Activated naive CD4-positive, alpha-beta T cell treated with anti-CD3 and anti-CD28 coated beads, Interleukin-2, amount 50 U/mL, for 24 hours (primary cell): ENCODE measurements around the gene ROPN1B.

Source experiments
- H3K27ac Mint-ChIP-seq: one replicate; pipeline ENCODE4 v1.8.0; 2021; ENCODE audit warnings: mild to moderate bottlenecking, mixed read lengths
- H3K27me3 Mint-ChIP-seq: one replicate; pipeline ENCODE4 v1.8.0; 2021; ENCODE audit warnings: mixed read lengths
- H3K36me3 Mint-ChIP-seq: one replicate; pipeline ENCODE4 v1.8.0; 2021; ENCODE audit warnings: mixed read lengths
- H3K4me1 Mint-ChIP-seq: one replicate; pipeline ENCODE4 v1.8.0; 2021; ENCODE audit warnings: mixed read lengths
- H3K4me3 Mint-ChIP-seq: one replicate; pipeline ENCODE4 v1.8.0; 2021; ENCODE audit warnings: mild to moderate bottlenecking, mixed read lengths
- H3K9me3 Mint-ChIP-seq: one replicate; pipeline ENCODE4 v1.8.0; 2021; ENCODE audit warnings: mixed read lengths

Gene ROPN1B

GRCh38 chr3:126014252-126014651, 45.3 kb downstream of the ROPN1B start:
- Mint-ChIP-seq H3K36me3 (peaks cover 40% of the 10 kb centered on the region), H3K27me3 (no peaks in the 10 kb centered on the region), H3K9me3 (no peaks in the 10 kb centered on the region), H3K4me1 (no peaks in the 10 kb centered on the region), H3K4me3 (no peak overlapping the region), H3K27ac (no peak overlapping the region)

- Mint-ChIP-seq H3K4me1 (no peaks in the 10 kb centered on the region), H3K27ac (no peak overlapping the region), H3K9me3 (no peaks in the 10 kb centered on the region), H3K36me3 (peaks cover 37% of the 10 kb centered on the region), H3K4me3 (no peak overlapping the region), H3K27me3 (no peaks in the 10 kb centered on the region)
Observed at GRCh38 chr3:126015075-126015474, 46.1 kb downstream of the ROPN1B start.

- H3K36me3 Mint-ChIP-seq: peaks cover 33% of the 10 kb centered on the region
- H3K27me3 Mint-ChIP-seq: no peaks in the 10 kb centered on the region
Observed at GRCh38 chr3:126016616-126017015, 47.6 kb downstream of the ROPN1B start.

GRCh38 chr3:126017362-126017761, 48.4 kb downstream of the ROPN1B start:
- no peaks in the 10 kb centered on the region for H3K27me3 Mint-ChIP-seq

More at GRCh38 chr3:126016616-126017015, 47.6 kb downstream of the ROPN1B start:
- no peaks in the 10 kb centered on the region for H3K4me1 Mint-ChIP-seq
- no peaks in the 10 kb centered on the region for H3K9me3 Mint-ChIP-seq
- no peak overlapping the region for H3K27ac Mint-ChIP-seq
- H3K4me3 Mint-ChIP-seq: no peak overlapping the region

GRCh38 chr3:126018545-126018944, 49.6 kb downstream of the ROPN1B start:
- Mint-ChIP-seq H3K36me3 (peaks cover 23% of the 10 kb centered on the region), H3K4me3 (no peak overlapping the region), H3K27ac (no peak overlapping the region), H3K4me1 (no peaks in the 10 kb centered on the region), H3K9me3 (no peaks in the 10 kb centered on the region), H3K27me3 (no peaks in the 10 kb centered on the region)

More at GRCh38 chr3:126017362-126017761, 48.4 kb downstream of the ROPN1B start:
- H3K4me3 Mint-ChIP-seq: no peak overlapping the region
- H3K4me1 Mint-ChIP-seq: no peaks in the 10 kb centered on the region
- H3K9me3 Mint-ChIP-seq: no peaks in the 10 kb centered on the region
- H3K27ac Mint-ChIP-seq: no peak overlapping the region
- peaks cover 26% of the 10 kb centered on the region for H3K36me3 Mint-ChIP-seq

- Mint-ChIP-seq H3K27ac (no peak overlapping the region), H3K4me1 (no peaks in the 10 kb centered on the region), H3K9me3 (no peaks in the 10 kb centered on the region), H3K4me3 (no peak overlapping the region), H3K27me3 (no peaks in the 10 kb centered on the region), H3K36me3 (peaks cover 20% of the 10 kb centered on the region)
Observed at GRCh38 chr3:126018995-126019394, 50.0 kb downstream of the ROPN1B start.

- Mint-ChIP-seq H3K4me1 (no peaks in the 10 kb centered on the region), H3K27ac (no peak overlapping the region), H3K36me3 (peaks cover 19% of the 10 kb centered on the region), H3K27me3 (no peaks in the 10 kb centered on the region), H3K9me3 (no peaks in the 10 kb centered on the region), H3K4me3 (no peak overlapping the region)
Observed at GRCh38 chr3:126019683-126020082, 50.7 kb downstream of the ROPN1B start.

GRCh38 chr3:126021224-126021623, 52.2 kb downstream of the ROPN1B start:
- H3K9me3 Mint-ChIP-seq: no peaks in the 10 kb centered on the region
- no peak overlapping the region for H3K4me3 Mint-ChIP-seq
- no peaks in the 10 kb centered on the region for H3K27me3 Mint-ChIP-seq
- no peak overlapping the region for H3K27ac Mint-ChIP-seq
- peaks cover 14% of the 10 kb centered on the region for H3K36me3 Mint-ChIP-seq
- no peaks in the 10 kb centered on the region for H3K4me1 Mint-ChIP-seq

- H3K36me3 Mint-ChIP-seq: peaks cover 17% of the 10 kb centered on the region
- H3K4me3 Mint-ChIP-seq: no peak overlapping the region
- H3K9me3 Mint-ChIP-seq: no peaks in the 10 kb centered on the region
- H3K27me3 Mint-ChIP-seq: no peaks in the 10 kb centered on the region
- H3K27ac Mint-ChIP-seq: no peak overlapping the region
- H3K4me1 Mint-ChIP-seq: peaks cover 4% of the 10 kb centered on the region
Observed at GRCh38 chr3:126021702-126022101, 52.7 kb downstream of the ROPN1B start.

- H3K9me3 Mint-ChIP-seq: peaks cover 7% of the 10 kb centered on the region
- H3K4me1 Mint-ChIP-seq: peaks cover 6% of the 10 kb centered on the region
- no peak overlapping the region for H3K27ac Mint-ChIP-seq
- peaks cover 25% of the 10 kb centered on the region for H3K36me3 Mint-ChIP-seq
- no peaks in the 10 kb centered on the region for H3K27me3 Mint-ChIP-seq
- H3K4me3 Mint-ChIP-seq: no peak overlapping the region
Observed at GRCh38 chr3:126022741-126023359, 53.9 kb downstream of the ROPN1B start.

- Mint-ChIP-seq H3K27ac (no peak overlapping the region), H3K27me3 (no peaks in the 10 kb centered on the region), H3K4me3 (no peak overlapping the region), H3K4me1 (peaks cover 6% of the 10 kb centered on the region), H3K9me3 (peaks cover 8% of the 10 kb centered on the region), H3K36me3 (peaks cover 23% of the 10 kb centered on the region)
Observed at GRCh38 chr3:126023390-126023789, 54.4 kb downstream of the ROPN1B start.

- H3K36me3 Mint-ChIP-seq: peaks cover 31% of the 10 kb centered on the region
- H3K4me3 Mint-ChIP-seq: no peak overlapping the region
- peaks cover 6% of the 10 kb centered on the region for H3K4me1 Mint-ChIP-seq
- H3K27me3 Mint-ChIP-seq: no peaks in the 10 kb centered on the region
- H3K27ac Mint-ChIP-seq: peak overlapping the region; percentile 41
- H3K9me3 Mint-ChIP-seq: peaks cover 8% of the 10 kb centered on the region
Observed at GRCh38 chr3:126024049-126024854, 55.3 kb downstream of the ROPN1B start.

GRCh38 chr3:126025116-126025729, 56.2 kb downstream of the ROPN1B start:
- no peak overlapping the region for H3K27ac Mint-ChIP-seq
- peaks cover 36% of the 10 kb centered on the region for H3K36me3 Mint-ChIP-seq
- H3K27me3 Mint-ChIP-seq: no peaks in the 10 kb centered on the region
- H3K9me3 Mint-ChIP-seq: peaks cover 8% of the 10 kb centered on the region
- H3K4me1 Mint-ChIP-seq: peaks cover 6% of the 10 kb centered on the region
- no peak overlapping the region for H3K4me3 Mint-ChIP-seq

- Mint-ChIP-seq H3K36me3 (peaks cover 35% of the 10 kb centered on the region), H3K4me3 (no peak overlapping the region), H3K9me3 (peaks cover 8% of the 10 kb centered on the region), H3K4me1 (peaks cover 6% of the 10 kb centered on the region), H3K27me3 (no peaks in the 10 kb centered on the region), H3K27ac (peak overlapping the region; percentile 41)
Observed at GRCh38 chr3:126025862-126026261, 56.9 kb downstream of the ROPN1B start.

GRCh38 chr3:126026277-126026751, 57.3 kb downstream of the ROPN1B start:
- Mint-ChIP-seq H3K4me1 (peaks cover 6% of the 10 kb centered on the region), H3K27me3 (no peaks in the 10 kb centered on the region), H3K4me3 (no peak overlapping the region), H3K36me3 (peaks cover 35% of the 10 kb centered on the region), H3K27ac (no peak overlapping the region), H3K9me3 (peaks cover 8% of the 10 kb centered on the region)

- Mint-ChIP-seq H3K4me1 (peaks cover 6% of the 10 kb centered on the region), H3K27me3 (no peaks in the 10 kb centered on the region), H3K4me3 (no peak overlapping the region), H3K36me3 (peaks cover 36% of the 10 kb centered on the region), H3K27ac (no peak overlapping the region), H3K9me3 (peaks cover 8% of the 10 kb centered on the region)
Observed at GRCh38 chr3:126026761-126027160, 57.8 kb downstream of the ROPN1B start.
